H1 (cell line): ENCODE data around the gene NOL4L. TPM values are rescaled to one million over a fixed set of nuclear protein-coding genes. Genes with fewer than 3 reads are reported as not detected.

Source experiments
- BRCA1 ChIP-seq: IDR thresholded peaks from 2 replicates; pipeline ENCODE4 v1.6.1; 2012; ENCODE audit warnings: low read depth, low read length, improper control_type of control experiment
- EGR1 ChIP-seq: IDR thresholded peaks from 2 replicates; pipeline ENCODE4 v1.6.1; 2011; ENCODE audit warnings: low read depth, low read length, borderline replicate concordance
- FOSL1 ChIP-seq: IDR thresholded peaks from 2 replicates; pipeline ENCODE4 v1.6.1; 2011; ENCODE audit warnings: mild to moderate bottlenecking, low read depth, low read length, moderate library complexity; ENCODE audit not compliant: insufficient read depth
- KDM4A ChIP-seq: IDR thresholded peaks from one replicate; pipeline ENCODE4 v1.7.1; 2012; ENCODE audit warnings: low read depth, mild to moderate bottlenecking, moderate library complexity, low read length, inconsistent platforms; ENCODE audit not compliant: severe bottlenecking
- PHF8 ChIP-seq: fragments of 200-600 bp; sonication (generic); conservative IDR thresholded peaks from 2 replicates; pipeline ENCODE4 v1.7.1; 2012; ENCODE audit warnings: low read depth, mild to moderate bottlenecking, inconsistent platforms, low read length, moderate library complexity
- SIX5 ChIP-seq: IDR thresholded peaks from 2 replicates; pipeline ENCODE4 v1.6.1; 2011; ENCODE audit warnings: mild to moderate bottlenecking, low read depth, low read length
- SP2 ChIP-seq: IDR thresholded peaks from 2 replicates; pipeline ENCODE4 v1.6.1; 2012; ENCODE audit warnings: mild to moderate bottlenecking, low read length, inconsistent platforms
- polyA plus RNA-seq, 7 experiments: library from polyadenylated mRNA; depleted of rRNA in 3 of 7; stranded (reverse) in 5 of 7; unstranded in 2 of 7; fragments of >200 nt in 5 of 7; fragments of 200-250 nt in 2 of 7; gene quantifications; 1 replicate in 5 of 7; 2 replicates in 1 of 7; 4 replicates in 1 of 7; pipeline versions ENCODE4 v1.2.1 to v1.2.3, GENCODE V29; 2011 to 2013; ENCODE audit warnings: missing spikeins in 2 of 7, mixed read lengths in 2 of 7
- total RNA-seq: library from RNA; stranded (reverse); fragmentation: NEBNext Ultra II Directional; extraction: Animal tissue kit (Norgen Biotek cat#: 25700); gene quantifications from 2 replicates; pipeline ENCODE4 v1.2.1, GENCODE V29; 2021
- TF ChIP-seq, protein P1 (sequence below): IDR thresholded peaks from 2 replicates; pipeline ENCODE4 v1.6.1; 2012; ENCODE audit warnings: low read length, inconsistent platforms

NOL4L gene
- total and polyA plus RNA-seq, 2 of the 8 experiments (the other 6 are each of a cell fraction or from before 2014, with no cell fraction given): 15.3 to 23.7 TPM

DNA sequence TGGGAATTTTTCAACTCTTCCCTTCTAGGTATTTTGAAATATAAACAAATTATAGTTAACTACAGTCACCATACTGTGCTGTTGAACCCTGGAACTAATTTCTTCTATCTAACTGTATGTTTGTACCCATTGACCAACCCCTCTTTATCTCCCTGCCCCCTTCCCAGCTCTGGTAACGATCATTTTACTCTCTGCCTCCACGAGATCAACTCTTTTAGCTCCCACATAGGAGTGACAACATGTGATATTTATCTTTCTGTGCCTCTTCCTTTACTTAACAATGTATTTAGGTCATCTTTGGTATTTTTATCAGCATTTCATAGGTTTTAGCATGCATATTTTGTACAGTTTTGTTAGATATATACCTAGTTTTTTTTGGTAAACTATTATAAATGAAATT lies 181.1 kb downstream of the NOL4L start (continued):
- TF ChIP-seq, protein P1, sequence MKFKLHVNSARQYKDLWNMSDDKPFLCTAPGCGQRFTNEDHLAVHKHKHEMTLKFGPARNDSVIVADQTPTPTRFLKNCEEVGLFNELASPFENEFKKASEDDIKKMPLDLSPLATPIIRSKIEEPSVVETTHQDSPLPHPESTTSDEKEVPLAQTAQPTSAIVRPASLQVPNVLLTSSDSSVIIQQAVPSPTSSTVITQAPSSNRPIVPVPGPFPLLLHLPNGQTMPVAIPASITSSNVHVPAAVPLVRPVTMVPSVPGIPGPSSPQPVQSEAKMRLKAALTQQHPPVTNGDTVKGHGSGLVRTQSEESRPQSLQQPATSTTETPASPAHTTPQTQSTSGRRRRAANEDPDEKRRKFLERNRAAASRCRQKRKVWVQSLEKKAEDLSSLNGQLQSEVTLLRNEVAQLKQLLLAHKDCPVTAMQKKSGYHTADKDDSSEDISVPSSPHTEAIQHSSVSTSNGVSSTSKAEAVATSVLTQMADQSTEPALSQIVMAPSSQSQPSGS: no peak
- no peak for TF ChIP-seq KDM4A
- no peak for TF ChIP-seq EGR1
- TF ChIP-seq BRCA1: no peak
- no peak for TF ChIP-seq PHF8
- TF ChIP-seq SIX5: no peak
- no peak for TF ChIP-seq FOSL1
- no peak for TF ChIP-seq SP2
